Measurements from ENCODE around the gene PARP9.
A peak's percentile ranks its signal among the peaks of the same experiment; 100 is the strongest.
"Not testable (repeated sequence)": the region's sequence is repeated elsewhere in the genome, so short reads cannot be mapped to it uniquely, and the experiment has no call there.

The PARP9 gene

GRCh38 chr3:122513386-122514122 lies 50.5 kb downstream of the PARP9 start:
- H3K36me3 ChIP-seq (ENCODE audit: insufficient read depth, insufficient read length, low read length), result peaks cover 8% of the 10 kb centered on the region
- peaks cover 1% of the 10 kb centered on the region for H3K4me1 ChIP-seq (ENCODE audit: insufficient read depth, insufficient read length)
- no peak for TF ChIP-seq ZNF274 (IDR thresholded peaks at IDR 0.05; ENCODE audit: low read depth, low read length)
- TF ChIP-seq YY1 (IDR thresholded peaks at IDR 0.05; ENCODE audit: insufficient read depth, insufficient read length), result no peak
- TF ChIP-seq SUZ12 (IDR thresholded peaks at IDR 0.05; ENCODE audit: extremely low read depth, insufficient read depth, insufficient read length), result no peak
- no peaks in the 10 kb centered on the region for H3K27me3 ChIP-seq (ENCODE audit: insufficient read depth, insufficient read length)
- DNase-seq (ENCODE audit: low read depth, low spot score), result no peak
- H3K9ac ChIP-seq (ENCODE audit: insufficient read length, low read depth), result peak overlapping the region; percentile 94
- H3K4me3 ChIP-seq (ENCODE audit: insufficient read length, low read depth), result peak overlapping the region; percentile 78
- H3K9me3 ChIP-seq (ENCODE audit: insufficient read depth, low read length), result no peaks in the 10 kb centered on the region

- TF ChIP-seq YY1 (IDR thresholded peaks at IDR 0.05; ENCODE audit: insufficient read depth, insufficient read length), result no peak
- TF ChIP-seq ZNF274 (IDR thresholded peaks at IDR 0.05; ENCODE audit: low read depth, low read length), result no peak
- TF ChIP-seq SUZ12 (IDR thresholded peaks at IDR 0.05; ENCODE audit: extremely low read depth, insufficient read depth, insufficient read length), result no peak
- H3K27me3 ChIP-seq (ENCODE audit: insufficient read depth, insufficient read length), result no peaks in the 10 kb centered on the region
- peaks cover 8% of the 10 kb centered on the region for H3K36me3 ChIP-seq (ENCODE audit: insufficient read depth, insufficient read length, low read length)
- DNase-seq (ENCODE audit: low read depth, low spot score), result no peak
- H3K9me3 ChIP-seq (ENCODE audit: insufficient read depth, low read length), result no peaks in the 10 kb centered on the region
- no peak overlapping the region for H3K4me3 ChIP-seq (ENCODE audit: insufficient read length, low read depth)
- H3K9ac ChIP-seq (ENCODE audit: insufficient read length, low read depth), result no peak overlapping the region
- peaks cover 1% of the 10 kb centered on the region for H3K4me1 ChIP-seq (ENCODE audit: insufficient read depth, insufficient read length)
Observed at GRCh38 chr3:122512284-122512683, 51.8 kb downstream of the PARP9 start.

GRCh38 chr3:122510878-122511535 lies 53.1 kb downstream of the PARP9 start:
- no peak overlapping the region for H3K4me3 ChIP-seq (ENCODE audit: insufficient read length, low read depth)
- peaks cover 13% of the 10 kb centered on the region for H3K36me3 ChIP-seq (ENCODE audit: insufficient read depth, insufficient read length, low read length)
- no peaks in the 10 kb centered on the region for H3K27me3 ChIP-seq (ENCODE audit: insufficient read depth, insufficient read length)
- no peak for DNase-seq (ENCODE audit: low read depth, low spot score)
- H3K9me3 ChIP-seq (ENCODE audit: insufficient read depth, low read length), result no peaks in the 10 kb centered on the region
- TF ChIP-seq SUZ12 (IDR thresholded peaks at IDR 0.05; ENCODE audit: extremely low read depth, insufficient read depth, insufficient read length), result no peak
- no peak for TF ChIP-seq YY1 (IDR thresholded peaks at IDR 0.05; ENCODE audit: insufficient read depth, insufficient read length)
- no peak for TF ChIP-seq ZNF274 (IDR thresholded peaks at IDR 0.05; ENCODE audit: low read depth, low read length)
- peaks cover 1% of the 10 kb centered on the region for H3K4me1 ChIP-seq (ENCODE audit: insufficient read depth, insufficient read length)
- no peak overlapping the region for H3K9ac ChIP-seq (ENCODE audit: insufficient read length, low read depth)

- H3K4me3 ChIP-seq (ENCODE audit: insufficient read length, low read depth); H3K9ac ChIP-seq (ENCODE audit: insufficient read length, low read depth); H3K9me3 ChIP-seq (ENCODE audit: insufficient read depth, low read length); DNase-seq (ENCODE audit: low read depth, low spot score); H3K4me1 ChIP-seq (ENCODE audit: insufficient read depth, insufficient read length); H3K27me3 ChIP-seq (ENCODE audit: insufficient read depth, insufficient read length): not testable (repeated sequence)
- H3K36me3 ChIP-seq (ENCODE audit: insufficient read depth, insufficient read length, low read length), result peaks cover 13% of the 10 kb centered on the region
Observed at GRCh38 chr3:122508944-122509343, 55.2 kb downstream of the PARP9 start.

- DNase-seq (ENCODE audit: low read depth, low spot score), result no peak
- no peaks in the 10 kb centered on the region for H3K9me3 ChIP-seq (ENCODE audit: insufficient read depth, low read length)
- no peak for TF ChIP-seq SUZ12 (IDR thresholded peaks at IDR 0.05; ENCODE audit: extremely low read depth, insufficient read depth, insufficient read length)
- TF ChIP-seq YY1 (IDR thresholded peaks at IDR 0.05; ENCODE audit: insufficient read depth, insufficient read length), result no peak
- TF ChIP-seq ZNF274 (IDR thresholded peaks at IDR 0.05; ENCODE audit: low read depth, low read length), result no peak
- H3K4me3 ChIP-seq (ENCODE audit: insufficient read length, low read depth), result no peak overlapping the region
- no peaks in the 10 kb centered on the region for H3K4me1 ChIP-seq (ENCODE audit: insufficient read depth, insufficient read length)
- H3K36me3 ChIP-seq (ENCODE audit: insufficient read depth, insufficient read length, low read length), result peaks cover 13% of the 10 kb centered on the region
- H3K27me3 ChIP-seq (ENCODE audit: insufficient read depth, insufficient read length), result no peaks in the 10 kb centered on the region
- H3K9ac ChIP-seq (ENCODE audit: insufficient read length, low read depth), result no peak overlapping the region
Observed at GRCh38 chr3:122508135-122508914, 55.8 kb downstream of the PARP9 start.

- TF ChIP-seq YY1 (IDR thresholded peaks at IDR 0.05; ENCODE audit: insufficient read depth, insufficient read length) (no peak), SUZ12 (IDR thresholded peaks at IDR 0.05; ENCODE audit: extremely low read depth, insufficient read depth, insufficient read length) (no peak), ZNF274 (IDR thresholded peaks at IDR 0.05; ENCODE audit: low read depth, low read length) (no peak)
- Histone ChIP-seq H3K9me3 (ENCODE audit: insufficient read depth, low read length) (no peaks in the 10 kb centered on the region), H3K27me3 (ENCODE audit: insufficient read depth, insufficient read length) (no peaks in the 10 kb centered on the region), H3K4me1 (ENCODE audit: insufficient read depth, insufficient read length) (no peaks in the 10 kb centered on the region), H3K9ac (ENCODE audit: insufficient read length, low read depth) (no peak overlapping the region), H3K36me3 (ENCODE audit: insufficient read depth, insufficient read length, low read length) (peaks cover 5% of the 10 kb centered on the region), H3K4me3 (ENCODE audit: insufficient read length, low read depth) (no peak overlapping the region)
- no peak for DNase-seq (ENCODE audit: low read depth, low spot score)
Observed at GRCh38 chr3:122506450-122506849, 57.6 kb downstream of the PARP9 start.

- Histone ChIP-seq H3K9ac (ENCODE audit: insufficient read length, low read depth) (no peak overlapping the region), H3K36me3 (ENCODE audit: insufficient read depth, insufficient read length, low read length) (peaks cover 5% of the 10 kb centered on the region), H3K9me3 (ENCODE audit: insufficient read depth, low read length) (no peaks in the 10 kb centered on the region), H3K27me3 (ENCODE audit: insufficient read depth, insufficient read length) (no peaks in the 10 kb centered on the region), H3K4me3 (ENCODE audit: insufficient read length, low read depth) (no peak overlapping the region), H3K4me1 (ENCODE audit: insufficient read depth, insufficient read length) (no peaks in the 10 kb centered on the region)
- TF ChIP-seq SUZ12 (IDR thresholded peaks at IDR 0.05; ENCODE audit: extremely low read depth, insufficient read depth, insufficient read length) (no peak), ZNF274 (IDR thresholded peaks at IDR 0.05; ENCODE audit: low read depth, low read length) (no peak), YY1 (IDR thresholded peaks at IDR 0.05; ENCODE audit: insufficient read depth, insufficient read length) (no peak)
- no peak for DNase-seq (ENCODE audit: low read depth, low spot score)
Observed at GRCh38 chr3:122505676-122506075, 58.4 kb downstream of the PARP9 start.

All from NT2/D1 (cell line).